OCI-LY1 (cell line): ENCODE results near the gene INHBC.

Experiments
- H2AFZ ChIP-seq: fragments of 200-600 bp; sonication (generic), shearing (Covaris generic); 2 replicates; pipeline ENCODE4 v1.6.0; 2014; ENCODE audit warnings: antibody characterized with exemption, mild to moderate bottlenecking, low read length
- H3F3A ChIP-seq: fragments of 200-600 bp; sonication (generic), shearing (Covaris generic); 2 replicates; pipeline ENCODE4 v1.6.0; 2014; ENCODE audit warnings: mild to moderate bottlenecking, antibody characterized with exemption, low read length, moderate library complexity; ENCODE audit not compliant: insufficient read depth
- H3K27ac ChIP-seq: fragments of 200-600 bp; sonication (generic); 2 replicates; pipeline ENCODE4 v1.5.1; 2014; ENCODE audit warnings: low read length, mixed run types, mild to moderate bottlenecking, low read depth; ENCODE audit not compliant: poor library complexity, severe bottlenecking
- H3K27me3 ChIP-seq: fragments of 200-600 bp; sonication (generic); 2 replicates; pipeline ENCODE4 v1.6.0; 2014; ENCODE audit warnings: antibody characterized with exemption, mild to moderate bottlenecking, low read length, moderate library complexity; ENCODE audit not compliant: insufficient read depth
- H3K36me3 ChIP-seq: fragments of 200-600 bp; sonication (generic); 2 replicates; pipeline ENCODE4 v1.6.1; 2014; ENCODE audit warnings: mild to moderate bottlenecking, antibody characterized with exemption, low read length, moderate library complexity, mixed read lengths; ENCODE audit not compliant: insufficient read depth
- H3K4me1 ChIP-seq: fragments of 200-600 bp; sonication (generic); 2 replicates; pipeline ENCODE4 v1.5.1; 2014; ENCODE audit warnings: mild to moderate bottlenecking, low read length, moderate library complexity; ENCODE audit not compliant: insufficient read depth, severe bottlenecking
- H3K4me2 ChIP-seq: fragments of 200-600 bp; sonication (generic), shearing (Covaris generic); 2 replicates; pipeline ENCODE4 v1.6.1; 2014; ENCODE audit warnings: low read length
- H3K4me3 ChIP-seq: fragments of 200-600 bp; sonication (generic); 2 replicates; pipeline ENCODE4 v1.5.1; 2014; ENCODE audit warnings: low read length, low read depth, mild to moderate bottlenecking, mixed read lengths; ENCODE audit not compliant: poor library complexity, severe bottlenecking
- H3K79me2 ChIP-seq: fragments of 200-600 bp; shearing (Covaris generic); 2 replicates; pipeline ENCODE4 v1.6.1; 2016; ENCODE audit warnings: mixed run types, low read length, mixed read lengths; ENCODE audit not compliant: insufficient read depth
- H3K9ac ChIP-seq: fragments of 200-600 bp; sonication (generic), shearing (Covaris generic); 2 replicates; pipeline ENCODE4 v1.6.1; 2014; ENCODE audit warnings: mild to moderate bottlenecking, low read length, mixed read lengths
- H3K9me2 ChIP-seq: fragments of 200-600 bp; sonication (generic), shearing (Covaris generic); 2 replicates; pipeline ENCODE4 v1.6.1; 2014; ENCODE audit warnings: low read depth, mild to moderate bottlenecking, low read length, mixed read lengths
- H3K9me3 ChIP-seq: fragments of 200-600 bp; shearing (Covaris generic); 2 replicates; pipeline ENCODE4 v1.6.1; 2014; ENCODE audit warnings: low read length, mixed read lengths
- H4K20me1 ChIP-seq: fragments of 200-600 bp; sonication (generic), shearing (Covaris generic); 2 replicates; pipeline ENCODE4 v1.6.0; 2016; ENCODE audit warnings: mild to moderate bottlenecking, low read length; ENCODE audit not compliant: insufficient read depth
- EZH2 ChIP-seq: fragments of 200-600 bp; sonication (generic), shearing (Covaris generic); IDR thresholded peaks from 2 replicates; pipeline ENCODE4 v1.8.0; 2017; ENCODE audit warnings: borderline replicate concordance, mixed run types, mild to moderate bottlenecking, antibody characterized with exemption, low read length, moderate library complexity, mixed read lengths
- TF ChIP-seq, protein P1 (sequence below): fragments of 200-600 bp; sonication (generic), shearing (Covaris generic); IDR thresholded peaks from 2 replicates; pipeline ENCODE4 v1.5.1; 2017; ENCODE audit warnings: mild to moderate bottlenecking, antibody characterized with exemption, low read length, moderate library complexity, mixed read lengths

INHBC gene

DNA sequence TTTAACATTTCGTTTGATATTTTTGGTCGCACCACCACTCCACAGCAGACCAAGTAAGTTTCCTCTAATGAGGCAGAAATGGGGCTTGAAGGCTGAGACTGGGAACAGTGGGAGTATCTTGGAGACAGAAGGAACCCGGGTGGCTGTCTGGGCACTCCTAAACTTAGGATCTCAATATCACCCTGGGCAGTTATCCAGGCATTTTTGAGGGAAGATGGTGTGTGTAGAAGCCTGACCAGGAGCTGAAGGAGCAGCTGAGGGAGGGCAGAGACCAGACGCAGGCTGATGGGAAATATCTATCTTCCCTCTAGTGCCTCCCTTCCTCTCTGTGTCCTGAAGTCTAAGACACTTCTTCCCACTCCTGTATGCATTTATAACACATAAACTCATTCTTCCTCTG is 64.0 kb downstream of the INHBC start:
- Histone ChIP-seq H2AFZ (no peak overlapping the region), H3K27ac (no peak overlapping the region), H3K36me3 (peaks cover 82% of the 10 kb centered on the region), H4K20me1 (no peaks in the 10 kb centered on the region), H3K79me2 (no peaks in the 10 kb centered on the region), H3K4me2 (no peak overlapping the region), H3K9me3 (no peaks in the 10 kb centered on the region), H3F3A (no peaks in the 10 kb centered on the region), H3K9me2 (no peaks in the 10 kb centered on the region), H3K4me3 (no peak overlapping the region), H3K27me3 (no peaks in the 10 kb centered on the region), H3K4me1 (no peaks in the 10 kb centered on the region), H3K9ac (no peak overlapping the region)
- TF ChIP-seq, protein P1, sequence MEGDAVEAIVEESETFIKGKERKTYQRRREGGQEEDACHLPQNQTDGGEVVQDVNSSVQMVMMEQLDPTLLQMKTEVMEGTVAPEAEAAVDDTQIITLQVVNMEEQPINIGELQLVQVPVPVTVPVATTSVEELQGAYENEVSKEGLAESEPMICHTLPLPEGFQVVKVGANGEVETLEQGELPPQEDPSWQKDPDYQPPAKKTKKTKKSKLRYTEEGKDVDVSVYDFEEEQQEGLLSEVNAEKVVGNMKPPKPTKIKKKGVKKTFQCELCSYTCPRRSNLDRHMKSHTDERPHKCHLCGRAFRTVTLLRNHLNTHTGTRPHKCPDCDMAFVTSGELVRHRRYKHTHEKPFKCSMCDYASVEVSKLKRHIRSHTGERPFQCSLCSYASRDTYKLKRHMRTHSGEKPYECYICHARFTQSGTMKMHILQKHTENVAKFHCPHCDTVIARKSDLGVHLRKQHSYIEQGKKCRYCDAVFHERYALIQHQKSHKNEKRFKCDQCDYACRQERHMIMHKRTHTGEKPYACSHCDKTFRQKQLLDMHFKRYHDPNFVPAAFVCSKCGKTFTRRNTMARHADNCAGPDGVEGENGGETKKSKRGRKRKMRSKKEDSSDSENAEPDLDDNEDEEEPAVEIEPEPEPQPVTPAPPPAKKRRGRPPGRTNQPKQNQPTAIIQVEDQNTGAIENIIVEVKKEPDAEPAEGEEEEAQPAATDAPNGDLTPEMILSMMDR, result no peak
- no peak for TF ChIP-seq EZH2

DNA sequence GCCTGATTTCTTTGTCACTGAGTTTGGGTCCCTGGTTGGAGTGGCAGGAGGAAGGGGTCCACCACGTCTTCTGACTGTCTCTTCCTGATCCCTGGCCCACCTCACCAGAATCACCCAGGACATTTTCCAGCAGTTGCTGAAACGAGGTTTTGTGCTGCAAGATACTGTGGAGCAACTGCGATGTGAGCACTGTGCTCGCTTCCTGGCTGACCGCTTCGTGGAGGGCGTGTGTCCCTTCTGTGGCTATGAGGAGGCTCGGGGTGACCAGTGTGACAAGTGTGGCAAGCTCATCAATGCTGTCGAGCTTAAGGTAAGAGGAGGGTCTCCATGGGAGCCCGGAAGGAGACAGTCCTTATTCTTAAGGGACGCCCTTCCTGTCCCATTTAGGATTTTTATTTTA is 65.6 kb downstream of the INHBC start:
- H3K9ac ChIP-seq, result no peak overlapping the region
- H3F3A ChIP-seq, result no peaks in the 10 kb centered on the region
- H2AFZ ChIP-seq, result no peak overlapping the region
- H3K27me3 ChIP-seq, result no peaks in the 10 kb centered on the region
- H3K9me3 ChIP-seq, result no peaks in the 10 kb centered on the region
- no peak overlapping the region for H3K27ac ChIP-seq
- H4K20me1 ChIP-seq, result no peaks in the 10 kb centered on the region
- no peaks in the 10 kb centered on the region for H3K4me1 ChIP-seq
- no peak for TF ChIP-seq EZH2
- TF ChIP-seq, protein P1, result no peak
- no peak overlapping the region for H3K4me3 ChIP-seq
- H3K36me3 ChIP-seq, result peaks cover 92% of the 10 kb centered on the region
- no peak overlapping the region for H3K4me2 ChIP-seq
- H3K9me2 ChIP-seq, result no peaks in the 10 kb centered on the region
- no peaks in the 10 kb centered on the region for H3K79me2 ChIP-seq
